HepG2 (cell line): ENCODE results near the gene CPSF4. TPM values are rescaled to one million over a fixed set of nuclear protein-coding genes. Genes with fewer than 3 reads are reported as not detected.

Experiments used
- AGO1 ChIP-seq: fragments of 200-400 bp; formaldehyde crosslinking; IDR thresholded peaks from 2 replicates; pipeline ENCODE4 v1.6.1; 2017; ENCODE audit warnings: mild to moderate bottlenecking, low read depth, low read length, moderate library complexity; ENCODE audit not compliant: poor library complexity, severe bottlenecking
- ETV6 ChIP-seq: sonication (generic); formaldehyde crosslinking; conservative IDR thresholded peaks from 2 replicates; pipeline ENCODE4 v1.4.0; 2020; ENCODE audit warnings: missing genetic modification reagents
- GTF2F1 ChIP-seq: fragments of 150-350 bp; IDR thresholded peaks from 2 replicates; pipeline ENCODE4 v1.6.1; 2014; ENCODE audit warnings: low read length
- HOXA5 ChIP-seq: sonication (generic); formaldehyde crosslinking; IDR thresholded peaks from 2 replicates; pipeline ENCODE4 v1.4.0; 2020; ENCODE audit warnings: missing genetic modification reagents
- KAT7 ChIP-seq: IDR thresholded peaks from 2 replicates; pipeline ENCODE4 v1.6.1; 2018; ENCODE audit warnings: borderline replicate concordance, missing compliant biosample characterization
- MED8 ChIP-seq: sonication (generic); formaldehyde crosslinking; IDR thresholded peaks from 2 replicates; pipeline ENCODE4 v1.8.1; 2023; ENCODE audit warnings: mild to moderate bottlenecking, missing genetic modification reagents; ENCODE audit not compliant: insufficient replicate concordance
- MEIS2 ChIP-seq: sonication (generic); formaldehyde crosslinking; IDR thresholded peaks from 2 replicates; pipeline ENCODE4 v1.9.0; 2021; ENCODE audit warnings: mild to moderate bottlenecking, missing genetic modification reagents
- MYNN ChIP-seq: sonication (generic); formaldehyde crosslinking; IDR thresholded peaks from 2 replicates; pipeline ENCODE4 v1.4.0; 2020; ENCODE audit warnings: mild to moderate bottlenecking, low read depth, missing genetic modification reagents
- PAX8 ChIP-seq: sonication (generic); formaldehyde crosslinking; IDR thresholded peaks from 2 replicates; pipeline ENCODE4 v1.8.0; 2022; ENCODE audit warnings: mild to moderate bottlenecking, missing genetic modification reagents, borderline replicate concordance
- PCBP1 ChIP-seq: fragments of 200-400 bp; formaldehyde crosslinking; IDR thresholded peaks from 2 replicates; pipeline ENCODE4 v1.6.1; 2017; ENCODE audit warnings: mild to moderate bottlenecking, low read depth, low read length, borderline replicate concordance
- RXRA ChIP-seq: sonication (generic); formaldehyde crosslinking; IDR thresholded peaks from 2 replicates; pipeline ENCODE4 v1.5.1; 2020; ENCODE audit warnings: missing genetic modification reagents
- SCMH1 ChIP-seq: sonication (generic); formaldehyde crosslinking; IDR thresholded peaks from 2 replicates; pipeline ENCODE4 v1.9.0; 2021; ENCODE audit warnings: missing genetic modification reagents, mild to moderate bottlenecking, borderline replicate concordance
- STAT5B ChIP-seq: sonication (generic); formaldehyde crosslinking; IDR thresholded peaks from 2 replicates; pipeline ENCODE4 v1.4.0; 2020; ENCODE audit warnings: missing genetic modification reagents
- TMF1 ChIP-seq: sonication (generic); formaldehyde crosslinking; IDR thresholded peaks from 2 replicates; pipeline ENCODE4 v1.8.1; 2022; ENCODE audit warnings: low read depth, missing genetic modification reagents
- ZNF34 ChIP-seq: sonication (generic); formaldehyde crosslinking; IDR thresholded peaks from 2 replicates; pipeline ENCODE4 v1.4.0; 2020; ENCODE audit warnings: mild to moderate bottlenecking, missing genetic modification reagents, borderline replicate concordance
- ZNF772 ChIP-seq: sonication (generic); formaldehyde crosslinking; IDR thresholded peaks from 2 replicates; pipeline ENCODE4 v1.5.0; 2020; ENCODE audit warnings: mild to moderate bottlenecking, missing genetic modification reagents
- ZNF792 ChIP-seq: IDR thresholded peaks from 2 replicates; pipeline ENCODE4 v1.6.1; 2016
- polyA plus RNA-seq, 8 experiments: library from polyadenylated mRNA; depleted of rRNA in 3 of 8; stranded (reverse) in 7 of 8; unstranded in 1 of 8; fragments of >200 nt; fragmentation: Illumina TruSeq in 4 of 8; extraction: Trizol in 4 of 8; gene quantifications; 2 replicates each; pipeline versions ENCODE4 v1.2.1 to v1.2.3, GENCODE V29; 2011 to 2016; ENCODE audit warnings: low read depth in 4 of 8, missing spikeins in 1 of 8, mixed read lengths in 1 of 8; ENCODE audit not compliant: insufficient read depth in 1 of 8
- total RNA-seq, 5 experiments: library from RNA; depleted of rRNA; stranded (reverse); fragments of >200 nt; fragmentation: Illumina TruSeq; extraction: Trizol; gene quantifications; 2 replicates each; pipeline ENCODE4 v1.2.3, GENCODE V29; 2016; ENCODE audit warnings: low read depth in 1 of 5
- TF ChIP-seq, protein P1 (sequence below): IDR thresholded peaks from 2 replicates; pipeline ENCODE4 v1.6.1; 2016; ENCODE audit warnings: missing biosample characterization, missing genetic modification reagents, low read depth
- TF ChIP-seq, protein P2 (sequence below): IDR thresholded peaks from 2 replicates; pipeline ENCODE4 v1.6.1; 2016; ENCODE audit warnings: mild to moderate bottlenecking, missing biosample characterization, missing genetic modification reagents
- TF ChIP-seq, protein P3 (sequence below): sonication (generic); formaldehyde crosslinking; IDR thresholded peaks from 2 replicates; pipeline ENCODE4 v1.5.0; 2020; ENCODE audit warnings: mild to moderate bottlenecking, missing genetic modification reagents, moderate library complexity
- TF ChIP-seq, protein P4 (sequence below): sonication (generic); formaldehyde crosslinking; IDR thresholded peaks from 2 replicates; pipeline ENCODE4 v1.8.0; 2022; ENCODE audit warnings: missing genetic modification reagents, mild to moderate bottlenecking, moderate library complexity, borderline replicate concordance
- TF ChIP-seq, protein P5 (sequence below): sonication (generic); formaldehyde crosslinking; IDR thresholded peaks from 2 replicates; pipeline ENCODE4 v1.4.0; 2020; ENCODE audit warnings: missing genetic modification reagents

Gene CPSF4
- total and polyA plus RNA-seq, 2 of the 13 experiments (the other 11 are each of a cell fraction or from before 2014, with no cell fraction given) = 34.1 to 49.6 TPM

DNA sequence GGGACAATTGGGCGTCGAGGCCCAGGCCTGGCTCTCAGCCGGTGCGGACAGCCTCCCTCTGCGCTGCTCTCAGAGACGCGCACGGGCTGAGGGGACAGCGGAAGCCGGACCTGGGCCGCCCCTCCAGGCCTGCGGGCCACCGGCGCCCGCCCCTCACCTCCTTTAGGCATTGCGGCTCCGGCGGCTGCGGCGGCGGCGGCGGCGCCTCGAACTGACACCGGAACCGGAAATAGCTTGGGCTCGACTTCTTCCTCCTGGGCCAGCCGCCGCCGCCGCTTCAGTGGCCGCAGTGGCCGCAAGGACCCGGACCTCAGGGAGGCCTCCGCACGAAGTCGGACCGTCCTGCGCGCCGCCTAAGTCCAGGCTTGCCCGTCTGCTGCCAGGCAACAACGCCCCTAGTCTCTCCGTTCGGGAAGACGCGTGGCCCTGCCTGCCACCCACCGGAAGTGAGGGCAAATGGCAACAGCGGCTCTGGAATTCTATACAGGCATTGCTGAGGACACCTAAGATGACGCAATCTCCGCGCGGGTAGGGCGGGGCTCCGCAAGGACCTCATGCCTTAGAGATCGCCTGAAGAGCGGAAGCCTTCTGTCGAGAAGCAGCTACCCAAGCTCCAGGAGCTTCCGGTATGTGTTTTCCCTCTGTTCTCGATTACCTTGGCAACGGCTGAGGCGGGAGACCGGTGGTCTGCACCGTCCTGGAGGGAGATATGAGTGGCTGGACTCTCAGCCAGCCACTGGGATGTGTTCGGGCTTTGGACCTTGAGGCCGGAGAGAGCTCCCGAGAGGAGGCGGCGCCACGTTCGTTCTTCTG is 30.2 kb upstream of the CPSF4 start, which contains the start of the genes BUD31 and PDAP1 (continued):
- TF ChIP-seq, protein P1, sequence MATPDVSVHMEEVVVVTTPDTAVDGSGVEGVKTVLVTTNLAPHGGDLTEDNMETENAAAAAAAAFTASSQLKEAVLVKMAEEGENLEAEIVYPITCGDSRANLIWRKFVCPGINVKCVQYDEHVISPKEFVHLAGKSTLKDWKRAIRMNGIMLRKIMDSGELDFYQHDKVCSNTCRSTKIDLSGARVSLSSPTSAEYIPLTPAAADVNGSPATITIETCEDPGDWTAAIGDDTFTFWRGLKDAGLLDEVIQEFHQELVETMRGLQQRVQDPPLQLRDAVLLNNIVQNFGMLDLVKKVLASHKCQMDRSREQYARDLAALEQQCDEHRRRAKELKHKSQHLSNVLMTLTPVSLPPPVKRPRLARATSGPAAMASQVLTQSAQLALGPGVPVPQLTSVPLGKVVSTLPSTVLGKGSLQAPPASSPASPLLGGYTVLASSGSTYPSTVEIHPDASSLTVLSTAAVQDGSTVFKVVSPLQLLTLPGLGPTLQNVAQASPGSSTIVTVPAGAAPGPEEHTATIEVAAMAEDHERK (CRISPR knock-in tag) = 0 out of 2 replicates have a peak, but pooled peaks have one; percentile 12
- TF ChIP-seq STAT5B (CRISPR knock-in tag) (0 out of 2 replicates have a peak, but pooled peaks have one; percentile 30), MEIS2 (CRISPR knock-in tag) (no peak; the same call in 1 of the 2 replicates), PAX8 (CRISPR knock-in tag) (peak; percentile 39; the same call in 1 of the 2 replicates), ZNF772 (CRISPR knock-in tag) (0 out of 2 replicates have a peak, but pooled peaks have one; percentile 74), MYNN (CRISPR knock-in tag) (peak; percentile 61; the same call in 1 of the 2 replicates), KAT7 (CRISPR knock-in tag) (peak; percentile 33; the same call in 1 of the 2 replicates), ZNF792 (peak; percentile 39; the same call in 1 of the 2 replicates), MED8 (CRISPR knock-in tag) (no peak), TMF1 (no peak), ZNF34 (CRISPR knock-in tag) (peak; percentile 98), RXRA (CRISPR knock-in tag) (peak; percentile 67), GTF2F1 (no peak), ETV6 (CRISPR knock-in tag) (peak; percentile 71; the same call in 1 of the 2 replicates), AGO1 (peak; percentile 46), PCBP1 (no peak), SCMH1 (CRISPR knock-in tag) (no peak), HOXA5 (CRISPR knock-in tag) (no peak)
- TF ChIP-seq, protein P2, sequence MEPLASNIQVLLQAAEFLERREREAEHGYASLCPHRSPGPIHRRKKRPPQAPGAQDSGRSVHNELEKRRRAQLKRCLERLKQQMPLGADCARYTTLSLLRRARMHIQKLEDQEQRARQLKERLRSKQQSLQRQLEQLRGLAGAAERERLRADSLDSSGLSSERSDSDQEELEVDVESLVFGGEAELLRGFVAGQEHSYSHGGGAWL (CRISPR knock-in tag) = peak; percentile 70; the same call in 1 of the 2 replicates
- TF ChIP-seq, protein P3, sequence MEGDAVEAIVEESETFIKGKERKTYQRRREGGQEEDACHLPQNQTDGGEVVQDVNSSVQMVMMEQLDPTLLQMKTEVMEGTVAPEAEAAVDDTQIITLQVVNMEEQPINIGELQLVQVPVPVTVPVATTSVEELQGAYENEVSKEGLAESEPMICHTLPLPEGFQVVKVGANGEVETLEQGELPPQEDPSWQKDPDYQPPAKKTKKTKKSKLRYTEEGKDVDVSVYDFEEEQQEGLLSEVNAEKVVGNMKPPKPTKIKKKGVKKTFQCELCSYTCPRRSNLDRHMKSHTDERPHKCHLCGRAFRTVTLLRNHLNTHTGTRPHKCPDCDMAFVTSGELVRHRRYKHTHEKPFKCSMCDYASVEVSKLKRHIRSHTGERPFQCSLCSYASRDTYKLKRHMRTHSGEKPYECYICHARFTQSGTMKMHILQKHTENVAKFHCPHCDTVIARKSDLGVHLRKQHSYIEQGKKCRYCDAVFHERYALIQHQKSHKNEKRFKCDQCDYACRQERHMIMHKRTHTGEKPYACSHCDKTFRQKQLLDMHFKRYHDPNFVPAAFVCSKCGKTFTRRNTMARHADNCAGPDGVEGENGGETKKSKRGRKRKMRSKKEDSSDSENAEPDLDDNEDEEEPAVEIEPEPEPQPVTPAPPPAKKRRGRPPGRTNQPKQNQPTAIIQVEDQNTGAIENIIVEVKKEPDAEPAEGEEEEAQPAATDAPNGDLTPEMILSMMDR = peak; percentile 37
- TF ChIP-seq, protein P4, sequence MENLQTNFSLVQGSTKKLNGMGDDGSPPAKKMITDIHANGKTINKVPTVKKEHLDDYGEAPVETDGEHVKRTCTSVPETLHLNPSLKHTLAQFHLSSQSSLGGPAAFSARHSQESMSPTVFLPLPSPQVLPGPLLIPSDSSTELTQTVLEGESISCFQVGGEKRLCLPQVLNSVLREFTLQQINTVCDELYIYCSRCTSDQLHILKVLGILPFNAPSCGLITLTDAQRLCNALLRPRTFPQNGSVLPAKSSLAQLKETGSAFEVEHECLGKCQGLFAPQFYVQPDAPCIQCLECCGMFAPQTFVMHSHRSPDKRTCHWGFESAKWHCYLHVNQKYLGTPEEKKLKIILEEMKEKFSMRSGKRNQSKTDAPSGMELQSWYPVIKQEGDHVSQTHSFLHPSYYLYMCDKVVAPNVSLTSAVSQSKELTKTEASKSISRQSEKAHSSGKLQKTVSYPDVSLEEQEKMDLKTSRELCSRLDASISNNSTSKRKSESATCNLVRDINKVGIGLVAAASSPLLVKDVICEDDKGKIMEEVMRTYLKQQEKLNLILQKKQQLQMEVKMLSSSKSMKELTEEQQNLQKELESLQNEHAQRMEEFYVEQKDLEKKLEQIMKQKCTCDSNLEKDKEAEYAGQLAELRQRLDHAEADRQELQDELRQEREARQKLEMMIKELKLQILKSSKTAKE = no peak
- TF ChIP-seq, protein P5, sequence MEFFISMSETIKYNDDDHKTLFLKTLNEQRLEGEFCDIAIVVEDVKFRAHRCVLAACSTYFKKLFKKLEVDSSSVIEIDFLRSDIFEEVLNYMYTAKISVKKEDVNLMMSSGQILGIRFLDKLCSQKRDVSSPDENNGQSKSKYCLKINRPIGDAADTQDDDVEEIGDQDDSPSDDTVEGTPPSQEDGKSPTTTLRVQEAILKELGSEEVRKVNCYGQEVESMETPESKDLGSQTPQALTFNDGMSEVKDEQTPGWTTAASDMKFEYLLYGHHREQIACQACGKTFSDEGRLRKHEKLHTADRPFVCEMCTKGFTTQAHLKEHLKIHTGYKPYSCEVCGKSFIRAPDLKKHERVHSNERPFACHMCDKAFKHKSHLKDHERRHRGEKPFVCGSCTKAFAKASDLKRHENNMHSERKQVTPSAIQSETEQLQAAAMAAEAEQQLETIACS = peak; percentile 45; the same call in 1 of the 2 replicates
